SH-SY5Y (cell line): ENCODE results near the gene CBFA2T3.

Experiments used
- GATA2 ChIP-seq: IDR thresholded peaks from 2 replicates; pipeline ENCODE4 v1.6.1; 2011; ENCODE audit warnings: mild to moderate bottlenecking, low read depth, low read length
- GATA3 ChIP-seq: IDR thresholded peaks from 2 replicates; pipeline ENCODE4 v1.6.1; 2011; ENCODE audit warnings: low read depth, mild to moderate bottlenecking, low read length, moderate library complexity

GRCh38 chr16:88938777-88939244, 38.2 kb downstream of the CBFA2T3 start:
- no peak for TF ChIP-seq GATA3
- TF ChIP-seq GATA2, result peak; percentile 48; the same call in 1 of the 2 replicates
